ENCODE results near the gene ACVRL1. TPM values are rescaled to one million over a fixed set of nuclear protein-coding genes. Genes with fewer than 3 reads are reported as not detected.

The ACVRL1 gene
- total RNA-seq, 1 experiment from 2014 or later = not detected

DNA sequence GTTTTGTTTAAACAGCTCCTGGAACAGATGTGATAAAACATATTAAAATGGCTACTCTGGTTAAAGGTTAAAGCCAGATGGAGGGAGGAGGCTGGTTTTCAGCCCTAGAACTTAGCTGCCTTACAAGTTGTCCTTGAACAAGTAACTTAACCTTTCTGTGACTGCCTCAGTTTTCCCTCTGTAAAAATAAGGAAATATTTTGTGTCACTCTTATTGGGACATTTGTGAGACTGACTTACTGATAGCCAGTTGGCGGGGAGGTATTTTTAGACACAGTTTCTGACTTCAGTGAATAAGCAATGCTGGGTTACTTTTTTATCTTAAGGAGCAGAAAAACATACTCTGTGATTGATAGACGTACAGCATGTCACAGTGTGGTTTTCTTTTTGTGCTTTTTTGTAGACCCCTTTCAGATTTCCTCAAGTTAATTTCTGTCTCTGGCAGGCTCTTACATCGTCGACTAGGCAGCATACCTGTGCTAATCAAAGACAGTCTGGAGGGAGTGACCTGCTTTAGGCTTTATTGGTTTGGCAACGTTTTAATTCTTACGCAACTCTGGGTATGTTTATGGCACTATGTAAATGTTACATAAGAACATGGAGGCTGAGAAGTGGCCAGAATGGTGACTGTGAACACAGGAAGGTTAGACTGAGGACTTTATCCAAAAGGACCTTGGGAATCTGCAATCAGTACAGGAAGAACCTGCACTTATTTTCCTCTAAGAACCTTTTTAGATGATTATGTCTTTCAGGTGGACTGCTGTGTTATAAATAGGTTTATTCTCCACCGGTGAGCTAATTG lies 47.5 kb downstream of the ACVRL1 start:
- Histone ChIP-seq H3K9me3 (no peaks in the 10 kb centered on the region), H3K4me3 (ENCODE audit: low read depth, low read length) (no peak overlapping the region), H3K27me3 (replicated peaks; ENCODE audit: control insufficient read depth, insufficient read depth, low read length) (no peaks in the 10 kb centered on the region), H3K4me1 (peaks cover 50% of the 10 kb centered on the region), H3K36me3 (ENCODE audit: control insufficient read depth, insufficient read depth, low read length) (no peaks in the 10 kb centered on the region)
- CTCF ChIA-PET = interaction anchor here (1.0 to 1.1 kb wide), 2 partner anchors 17 to 22 kb away, joined by 4 to 5 read pairs; no protein-coding TSS in a partner anchor
- Mint-ChIP-seq H3K4me1 (ENCODE audit: low read depth, unreplicated experiment) (peaks cover 44% of the 10 kb centered on the region), H3K27me3 (ENCODE audit: insufficient read depth, unreplicated experiment) (no peaks in the 10 kb centered on the region), H3K36me3 (ENCODE audit: insufficient read depth, unreplicated experiment) (peaks cover 38% of the 10 kb centered on the region), H3K27ac (ENCODE audit: unreplicated experiment) (peak overlapping the region; percentile 78), H3K4me3 (ENCODE audit: unreplicated experiment) (peak overlapping the region; percentile 87), H3K9me3 (ENCODE audit: unreplicated experiment) (no peaks in the 10 kb centered on the region)
- TF ChIP-seq, protein P1, sequence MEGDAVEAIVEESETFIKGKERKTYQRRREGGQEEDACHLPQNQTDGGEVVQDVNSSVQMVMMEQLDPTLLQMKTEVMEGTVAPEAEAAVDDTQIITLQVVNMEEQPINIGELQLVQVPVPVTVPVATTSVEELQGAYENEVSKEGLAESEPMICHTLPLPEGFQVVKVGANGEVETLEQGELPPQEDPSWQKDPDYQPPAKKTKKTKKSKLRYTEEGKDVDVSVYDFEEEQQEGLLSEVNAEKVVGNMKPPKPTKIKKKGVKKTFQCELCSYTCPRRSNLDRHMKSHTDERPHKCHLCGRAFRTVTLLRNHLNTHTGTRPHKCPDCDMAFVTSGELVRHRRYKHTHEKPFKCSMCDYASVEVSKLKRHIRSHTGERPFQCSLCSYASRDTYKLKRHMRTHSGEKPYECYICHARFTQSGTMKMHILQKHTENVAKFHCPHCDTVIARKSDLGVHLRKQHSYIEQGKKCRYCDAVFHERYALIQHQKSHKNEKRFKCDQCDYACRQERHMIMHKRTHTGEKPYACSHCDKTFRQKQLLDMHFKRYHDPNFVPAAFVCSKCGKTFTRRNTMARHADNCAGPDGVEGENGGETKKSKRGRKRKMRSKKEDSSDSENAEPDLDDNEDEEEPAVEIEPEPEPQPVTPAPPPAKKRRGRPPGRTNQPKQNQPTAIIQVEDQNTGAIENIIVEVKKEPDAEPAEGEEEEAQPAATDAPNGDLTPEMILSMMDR (IDR thresholded peaks at IDR 0.05; ENCODE audit: insufficient read depth in 1 of 2, low read depth in 1 of 2, low read length in 1 of 2, severe bottlenecking in 1 of 2, unreplicated experiment in 1 of 2) = no peak
- POLR2A ChIA-PET = interaction anchor here (0.5 kb wide), 1 partner anchor 13 kb away, joined by 3 read pairs; no protein-coding TSS in a partner anchor
- TSS peak; percentile 74 for BruUV-seq (replicated peaks)
- intact Hi-C loops (cut with micrococcal nuclease; ENCODE audit: unreplicated experiment) = loop anchor here (1.0 kb wide), 1 partner anchor 26 kb away; no protein-coding TSS in a partner anchor
- peak in 1 of 2 experiments; percentile 57 for DNase-seq

DNA sequence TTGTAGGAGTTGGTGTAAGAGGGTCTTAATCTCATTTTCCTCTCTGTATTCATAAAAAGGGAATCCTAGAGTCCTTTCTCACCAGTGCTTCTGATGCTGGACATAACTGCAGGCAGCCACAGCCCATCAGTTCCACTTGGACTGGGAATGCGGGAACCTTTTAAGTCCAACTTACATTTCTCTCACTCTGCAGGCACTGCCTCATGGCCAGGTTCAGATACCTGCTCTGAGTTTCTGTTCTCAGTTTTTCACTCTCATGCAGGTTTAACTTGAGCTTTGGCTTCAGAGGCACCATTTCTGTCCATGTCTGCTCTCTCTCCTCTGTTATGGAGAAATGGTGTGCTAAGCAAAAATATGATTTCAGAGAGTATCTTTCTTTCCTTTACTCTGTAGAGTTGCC lies 48.4 kb downstream of the ACVRL1 start:
- Mint-ChIP-seq H3K4me1 (ENCODE audit: low read depth, unreplicated experiment) (peaks cover 49% of the 10 kb centered on the region), H3K9me3 (ENCODE audit: unreplicated experiment) (no peaks in the 10 kb centered on the region), H3K36me3 (ENCODE audit: insufficient read depth, unreplicated experiment) (peaks cover 47% of the 10 kb centered on the region), H3K27ac (ENCODE audit: unreplicated experiment) (peak overlapping the region; percentile 58), H3K27me3 (ENCODE audit: insufficient read depth, unreplicated experiment) (no peaks in the 10 kb centered on the region), H3K4me3 (ENCODE audit: unreplicated experiment) (peak overlapping the region; percentile 87)
- no peaks in the 10 kb centered on the region for H3K9me3 ChIP-seq
- CTCF ChIA-PET = no interaction called here
- peaks cover 60% of the 10 kb centered on the region for H3K4me1 ChIP-seq
- TF ChIP-seq, protein P1 (IDR thresholded peaks at IDR 0.05; ENCODE audit: insufficient read depth in 1 of 2, low read depth in 1 of 2, low read length in 1 of 2, severe bottlenecking in 1 of 2, unreplicated experiment in 1 of 2) = no peak
- H3K36me3 ChIP-seq (ENCODE audit: control insufficient read depth, insufficient read depth, low read length) = peaks cover 3% of the 10 kb centered on the region; the same call in 1 of the 2 replicates
- DNase-seq = no peak
- BruUV-seq (replicated peaks) = no TSS peak
- no peaks in the 10 kb centered on the region for H3K27me3 ChIP-seq (replicated peaks; ENCODE audit: control insufficient read depth, insufficient read depth, low read length)
- intact Hi-C loops (cut with micrococcal nuclease; ENCODE audit: unreplicated experiment) = no loop called here
- no peak overlapping the region for H3K4me3 ChIP-seq (ENCODE audit: low read depth, low read length)
- POLR2A ChIA-PET = no interaction called here

DNA sequence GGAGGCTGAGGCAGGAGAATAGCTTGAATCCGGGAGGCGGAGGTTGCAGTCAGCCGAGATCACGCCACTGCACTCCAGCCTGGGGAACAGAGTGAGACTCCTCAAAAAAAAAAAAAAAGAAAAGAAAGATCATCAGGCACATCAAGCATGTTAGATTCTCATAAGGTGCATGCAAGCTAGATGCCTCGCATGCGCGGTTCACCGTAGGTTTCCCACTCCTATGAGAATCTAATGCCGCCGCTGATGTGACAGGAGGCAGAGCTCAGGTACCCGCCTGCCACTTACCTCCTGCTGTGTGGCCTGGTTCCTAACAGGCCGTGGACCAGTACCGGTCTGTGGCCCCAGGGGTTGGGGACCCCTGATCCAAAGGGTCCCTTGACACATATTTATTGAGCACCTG lies 51.2 kb downstream of the ACVRL1 start:
- no peak overlapping the region for H3K4me3 Mint-ChIP-seq (ENCODE audit: unreplicated experiment)
- no TSS peak for BruUV-seq (replicated peaks)
- no peaks in the 10 kb centered on the region for H3K9me3 Mint-ChIP-seq (ENCODE audit: unreplicated experiment)
- ChIA-PET POLR2A (no interaction called here), CTCF (interaction anchor here (1.6 kb wide), 1 partner anchor 19 kb away, joined by 10 read pairs; no protein-coding TSS in a partner anchor)
- Histone ChIP-seq H3K9me3 (no peaks in the 10 kb centered on the region), H3K4me3 (ENCODE audit: low read depth, low read length) (no peak overlapping the region), H3K4me1 (peaks cover 85% of the 10 kb centered on the region), H3K27me3 (replicated peaks; ENCODE audit: control insufficient read depth, insufficient read depth, low read length) (no peaks in the 10 kb centered on the region), H3K36me3 (ENCODE audit: control insufficient read depth, insufficient read depth, low read length) (peaks cover 3% of the 10 kb centered on the region)
- TF ChIP-seq, protein P1 (IDR thresholded peaks at IDR 0.05; ENCODE audit: insufficient read depth in 1 of 2, low read depth in 1 of 2, low read length in 1 of 2, severe bottlenecking in 1 of 2, unreplicated experiment in 1 of 2) = no peak
- H3K36me3 Mint-ChIP-seq (ENCODE audit: insufficient read depth, unreplicated experiment) = peaks cover 50% of the 10 kb centered on the region
- peaks cover 65% of the 10 kb centered on the region for H3K4me1 Mint-ChIP-seq (ENCODE audit: low read depth, unreplicated experiment)
- H3K27me3 Mint-ChIP-seq (ENCODE audit: insufficient read depth, unreplicated experiment) = no peaks in the 10 kb centered on the region
- DNase-seq = no peak
- H3K27ac Mint-ChIP-seq (ENCODE audit: unreplicated experiment) = peak overlapping the region; percentile 77
- intact Hi-C loops (cut with micrococcal nuclease; ENCODE audit: unreplicated experiment) = no loop called here
